Rectal smooth muscle tissue (tissue), 1 donor: ENCODE data around the gene IPO4.

Source experiments
- H3K27ac ChIP-seq: one replicate; pipeline ENCODE4 v1.7.0; 2013; ENCODE audit warnings: low read depth, low read length, inconsistent platforms
- H3K27me3 ChIP-seq: one replicate; pipeline ENCODE4 v1.7.0; 2013; ENCODE audit warnings: low read length; ENCODE audit not compliant: control insufficient read depth, insufficient read depth
- H3K36me3 ChIP-seq: one replicate; pipeline ENCODE4 v1.7.0; 2013; ENCODE audit warnings: low read length; ENCODE audit not compliant: control insufficient read depth, insufficient read depth
- H3K4me1 ChIP-seq: one replicate; pipeline ENCODE4 v1.7.0; 2013; ENCODE audit warnings: low read length; ENCODE audit not compliant: control insufficient read depth, insufficient read depth
- H3K4me3 ChIP-seq: one replicate; pipeline ENCODE4 v1.7.0; 2013; ENCODE audit warnings: low read length
- H3K9ac ChIP-seq: one replicate; pipeline ENCODE4 v1.7.0; 2013; ENCODE audit warnings: low read length

The IPO4 gene

GRCh38 chr14:24182110-24182882, 6.3 kb downstream of the IPO4 start:
- H3K36me3 ChIP-seq, result peaks cover 38% of the 10 kb centered on the region
- no peaks in the 10 kb centered on the region for H3K27me3 ChIP-seq
- no peak overlapping the region for H3K27ac ChIP-seq

GRCh38 chr14:24181371-24182077, 7.1 kb downstream of the IPO4 start:
- no peaks in the 10 kb centered on the region for H3K27me3 ChIP-seq
- H3K27ac ChIP-seq, result no peak overlapping the region
- no peak overlapping the region for H3K9ac ChIP-seq
- peaks cover 38% of the 10 kb centered on the region for H3K36me3 ChIP-seq
- no peak overlapping the region for H3K4me3 ChIP-seq
- peaks cover 16% of the 10 kb centered on the region for H3K4me1 ChIP-seq

More at GRCh38 chr14:24182110-24182882, 6.3 kb downstream of the IPO4 start:
- no peak overlapping the region for H3K9ac ChIP-seq
- H3K4me3 ChIP-seq, result no peak overlapping the region
- peaks cover 16% of the 10 kb centered on the region for H3K4me1 ChIP-seq

- Histone ChIP-seq H3K4me3 (no peak overlapping the region), H3K27ac (peak overlapping the region; percentile 95), H3K4me1 (peaks cover 16% of the 10 kb centered on the region), H3K27me3 (no peaks in the 10 kb centered on the region), H3K9ac (no peak overlapping the region), H3K36me3 (peaks cover 25% of the 10 kb centered on the region)
These were observed 8.4 kb downstream of the IPO4 start for GRCh38 chr14:24179961-24180796.

- H3K27ac ChIP-seq, result peak overlapping the region; percentile 95
- no peak overlapping the region for H3K4me3 ChIP-seq
- H3K9ac ChIP-seq, result no peak overlapping the region
- H3K4me1 ChIP-seq, result peaks cover 16% of the 10 kb centered on the region
- no peaks in the 10 kb centered on the region for H3K27me3 ChIP-seq
- peaks cover 22% of the 10 kb centered on the region for H3K36me3 ChIP-seq
These were observed 9.2 kb downstream of the IPO4 start for GRCh38 chr14:24179294-24179960.

- no peak overlapping the region for H3K9ac ChIP-seq
- peaks cover 16% of the 10 kb centered on the region for H3K4me1 ChIP-seq
- H3K36me3 ChIP-seq, result peaks cover 17% of the 10 kb centered on the region
- peak overlapping the region; percentile 95 for H3K27ac ChIP-seq
- no peaks in the 10 kb centered on the region for H3K27me3 ChIP-seq
- no peak overlapping the region for H3K4me3 ChIP-seq
These were observed 10.0 kb downstream of the IPO4 start for GRCh38 chr14:24178399-24179178.

GRCh38 chr14:24177891-24178290, 10.7 kb downstream of the IPO4 start:
- H3K27ac ChIP-seq, result no peak overlapping the region

GRCh38 chr14:24177041-24177825, 11.4 kb downstream of the IPO4 start:
- Histone ChIP-seq H3K4me3 (no peak overlapping the region), H3K9ac (no peak overlapping the region), H3K36me3 (peaks cover 21% of the 10 kb centered on the region), H3K27me3 (no peaks in the 10 kb centered on the region), H3K4me1 (peaks cover 17% of the 10 kb centered on the region), H3K27ac (no peak overlapping the region)

More at GRCh38 chr14:24177891-24178290, 10.7 kb downstream of the IPO4 start:
- Histone ChIP-seq H3K4me1 (peaks cover 16% of the 10 kb centered on the region), H3K9ac (no peak overlapping the region), H3K27me3 (no peaks in the 10 kb centered on the region), H3K36me3 (peaks cover 21% of the 10 kb centered on the region), H3K4me3 (no peak overlapping the region)

GRCh38 chr14:24176599-24176998, 12.0 kb downstream of the IPO4 start:
- no peak overlapping the region for H3K4me3 ChIP-seq
- no peak overlapping the region for H3K27ac ChIP-seq
- no peaks in the 10 kb centered on the region for H3K27me3 ChIP-seq
- peaks cover 19% of the 10 kb centered on the region for H3K4me1 ChIP-seq
- H3K9ac ChIP-seq, result no peak overlapping the region
- peaks cover 19% of the 10 kb centered on the region for H3K36me3 ChIP-seq

GRCh38 chr14:24172871-24173281, 15.7 kb downstream of the IPO4 start:
- no peaks in the 10 kb centered on the region for H3K27me3 ChIP-seq

GRCh38 chr14:24172261-24172860, 16.3 kb downstream of the IPO4 start:
- Histone ChIP-seq H3K36me3 (peaks cover 12% of the 10 kb centered on the region), H3K27me3 (no peaks in the 10 kb centered on the region), H3K9ac (no peak overlapping the region), H3K4me1 (peaks cover 5% of the 10 kb centered on the region), H3K27ac (peak overlapping the region; percentile 0), H3K4me3 (peak overlapping the region; percentile 31)

More at GRCh38 chr14:24172871-24173281, 15.7 kb downstream of the IPO4 start:
- H3K36me3 ChIP-seq, result peaks cover 12% of the 10 kb centered on the region
- H3K4me3 ChIP-seq, result no peak overlapping the region
- H3K27ac ChIP-seq, result no peak overlapping the region
- no peak overlapping the region for H3K9ac ChIP-seq
- peaks cover 5% of the 10 kb centered on the region for H3K4me1 ChIP-seq
